ENCODE data around the gene SPATC1L. TPM values are rescaled to one million over a fixed set of nuclear protein-coding genes. Genes with fewer than 3 reads are reported as not detected.

The SPATC1L gene
- 10 to 100 TPM in 3 of 6 donors, 1 to 10 TPM in 2, under 1 TPM in 1; 0.91 to 22.0 (median 7.2) TPM for total RNA-seq

- Histone ChIP-seq H3K36me3 (no peaks in the 10 kb centered on the region), H3K27ac (peak within 1 kb of the TSS in 3 of 4 donors; percentile 76 to 94 (median 90)), H3K4me1 (peaks cover 0 to 25% (median 10%) of the 10 kb centered on the region in 4 donors), H3K9me3 (no peaks in the 10 kb centered on the region), H3K27me3 (no peaks in the 10 kb centered on the region), H3K4me3 (peak within 1 kb of the TSS; percentile 38 to 82 (median 60))
- DNase-seq (peak; percentile 69 to 88), ATAC-seq (ENCODE audit: low FRiP score in 2 of 2) (peak; percentile 64 to 84)
- TF ChIP-seq CTCF (IDR thresholded peaks at IDR 0.05) (no peak), POLR2A (IDR thresholded peaks at IDR 0.05) (no peak), POLR2AphosphoS5 (IDR thresholded peaks at IDR 0.05) (no peak), EP300 (IDR thresholded peaks at IDR 0.05) (no peak)
- 1 to 59% methylated on average over 8 to 12 of the region's 24 CpGs for WGBS, 2 donors
Measured at GRCh38 chr21:46183910-46184624, at the start of gene SPATC1L. SPATC1L (minus strand) TSS chr21:46184459; CDS start chr21:46182816, 1,643 bp downstream.

- Histone ChIP-seq H3K27ac (peak overlapping the region in 1 of 4 donors; percentile 70), H3K4me1 (peaks cover 16 to 37% (median 32%) of the 10 kb centered on the region in 4 donors), H3K4me3 (peak overlapping the region in 3 of 4 donors; percentile 84 to 100 (median 86)), H3K27me3 (no peaks in the 10 kb centered on the region), H3K9me3 (no peaks in the 10 kb centered on the region), H3K36me3 (peaks cover 3 to 19% (median 8%) of the 10 kb centered on the region in 4 donors)
- TF ChIP-seq POLR2AphosphoS5 (IDR thresholded peaks at IDR 0.05): no peak
- TF ChIP-seq POLR2A (IDR thresholded peaks at IDR 0.05): no peak
- TF ChIP-seq CTCF (IDR thresholded peaks at IDR 0.05): no peak
- no peak for TF ChIP-seq EP300 (IDR thresholded peaks at IDR 0.05)
- ATAC-seq (ENCODE audit: low FRiP score in 2 of 2): no peak
- DNase-seq: no peak
- WGBS, 2 donors: 87 to 89% methylated on average over 6 of the region's 6 CpGs
Measured at GRCh38 chr21:46229923-46230260, 45.6 kb upstream of the SPATC1L start.

- WGBS, 2 donors: 8 to 14% methylated on average over 14 to 41 of the region's 72 CpGs
- DNase-seq: peak; percentile 42 to 92
- H3K27ac ChIP-seq: peak overlapping the region in 3 of 4 donors; percentile 70 to 77 (median 70)
Measured at GRCh38 chr21:46229133-46229922, 45.1 kb upstream of the SPATC1L start.

More at GRCh38 chr21:46229133-46229922, 45.1 kb upstream of the SPATC1L start:
- ATAC-seq (ENCODE audit: low FRiP score in 2 of 2): peak; percentile 34 to 62
- peaks cover 20 to 41% (median 32%) of the 10 kb centered on the region in 4 donors for H3K4me1 ChIP-seq
- H3K36me3 ChIP-seq: peaks cover 0 to 13% (median 3%) of the 10 kb centered on the region in 4 donors
- peak overlapping the region; percentile 67 to 100 (median 85) for H3K4me3 ChIP-seq
- H3K27me3 ChIP-seq: no peaks in the 10 kb centered on the region
- H3K9me3 ChIP-seq: no peaks in the 10 kb centered on the region
- TF ChIP-seq POLR2A (IDR thresholded peaks at IDR 0.05): no peak
- TF ChIP-seq EP300 (IDR thresholded peaks at IDR 0.05): no peak
- TF ChIP-seq POLR2AphosphoS5 (IDR thresholded peaks at IDR 0.05): no peak
- TF ChIP-seq CTCF (IDR thresholded peaks at IDR 0.05): peak; percentile 32 to 74 (median 56)

Measured in upper lobe of left lung (tissue), 6 donors.